Thymus (tissue), 11 donors: Measurements from ENCODE around the gene RIMKLA. TPM values are rescaled to one million over a fixed set of nuclear protein-coding genes. Genes with fewer than 3 reads are reported as not detected.

Experiments
- DNase-seq, 9 donors: peaks; one replicate each; pipeline ENCODE4 v3.0.0-alpha.2; 2013; ENCODE audit warnings: low spot score in 9 of 9, low read depth in 6 of 9, missing footprints in 1 of 9
- H3K27ac ChIP-seq, 2 donors: one replicate each; pipeline ENCODE4 v1.5.1; 2013; ENCODE audit warnings: control low read depth in 1 of 2, low read depth in 1 of 2, low read length in 1 of 2, mild to moderate bottlenecking in 1 of 2, moderate library complexity in 1 of 2
- H3K27me3 ChIP-seq, 2 donors: one replicate each; pipeline ENCODE4 v1.5.1; 2013; ENCODE audit warnings: low read length in 1 of 2; ENCODE audit not compliant: control insufficient read depth in 2 of 2, insufficient read depth in 1 of 2
- H3K36me3 ChIP-seq, 2 donors: one replicate each; pipeline ENCODE4 v1.5.1; 2013; ENCODE audit warnings: low read length in 1 of 2, mild to moderate bottlenecking in 1 of 2, moderate library complexity in 1 of 2; ENCODE audit not compliant: control insufficient read depth in 2 of 2, insufficient read depth in 2 of 2
- H3K4me1 ChIP-seq, 2 donors: one replicate each; pipeline ENCODE4 v1.5.1; 2013; ENCODE audit warnings: low read length in 2 of 2; ENCODE audit not compliant: control insufficient read depth in 2 of 2, insufficient read depth in 2 of 2
- H3K4me3 ChIP-seq, 2 donors: one replicate each; pipeline ENCODE4 v1.5.1; 2013; ENCODE audit warnings: low read length in 2 of 2, control low read depth in 1 of 2, mild to moderate bottlenecking in 1 of 2
- H3K9me3 ChIP-seq, 2 donors: one replicate each; pipeline ENCODE4 v1.5.1; 2013; ENCODE audit warnings: low read length in 1 of 2, mild to moderate bottlenecking in 1 of 2; ENCODE audit not compliant: control insufficient read depth in 2 of 2, insufficient read depth in 1 of 2
- WGBS: extraction: QIAGEN DNeasy Blood & Tissue Kit; methylation state at CpG from one replicate; pipeline ENCODE4 v1.1.7; 2013; 5-methylcytosine and 5-hydroxymethylcytosine counted together
- polyA plus RNA-seq: library from polyadenylated mRNA; stranded (reverse); fragments of 200-250 nt; gene quantifications from one replicate; pipeline ENCODE4 v1.2.3, GENCODE V29; 2013
- total RNA-seq: library from RNA; stranded (reverse); fragments of 120-200 nt; gene quantifications from one replicate; pipeline ENCODE4 v1.2.4, GENCODE V29; 2013
- donor health status: healthy.

RIMKLA gene
- total and polyA plus RNA-seq, 2 donors, result 0.14 to 0.19 TPM

- H3K27ac ChIP-seq, result no peak overlapping the region
- peak in 6 of 9 donors; percentile 2 to 31 (median 4) for DNase-seq
Observed at GRCh38 chr1:42420911-42421585, 40.5 kb downstream of the RIMKLA start.

GRCh38 chr1:42422737-42423136 lies 42.1 kb downstream of the RIMKLA start:
- H3K4me1 ChIP-seq, result peaks cover 0 to 4% of the 10 kb centered on the region in 2 donors
- H3K27ac ChIP-seq, result no peak overlapping the region
- H3K27me3 ChIP-seq, result no peaks in the 10 kb centered on the region
- H3K36me3 ChIP-seq, result no peaks in the 10 kb centered on the region
- DNase-seq, result no peak
- no peak overlapping the region for H3K4me3 ChIP-seq
- WGBS, result 90% methylated on average over 9 of the region's 9 CpGs
- no peaks in the 10 kb centered on the region for H3K9me3 ChIP-seq

More at GRCh38 chr1:42420911-42421585, 40.5 kb downstream of the RIMKLA start:
- Histone ChIP-seq H3K36me3 (no peaks in the 10 kb centered on the region), H3K9me3 (no peaks in the 10 kb centered on the region), H3K27me3 (no peaks in the 10 kb centered on the region), H3K4me1 (peaks cover 0 to 4% of the 10 kb centered on the region in 2 donors), H3K4me3 (no peak overlapping the region)
- 58% methylated on average over 10 of the region's 10 CpGs for WGBS

- no peak overlapping the region for H3K4me3 ChIP-seq
- no peak overlapping the region for H3K27ac ChIP-seq
- no peak for DNase-seq
- no peaks in the 10 kb centered on the region for H3K9me3 ChIP-seq
- no peaks in the 10 kb centered on the region for H3K27me3 ChIP-seq
- peaks cover 0 to 4% of the 10 kb centered on the region in 2 donors for H3K4me1 ChIP-seq
- WGBS, result 97% methylated on average over 3 of the region's 3 CpGs
- no peaks in the 10 kb centered on the region for H3K36me3 ChIP-seq
Observed at GRCh38 chr1:42423681-42424080, 43.1 kb downstream of the RIMKLA start.

- H3K4me3 ChIP-seq, result no peak overlapping the region
- DNase-seq, result no peak
- no peaks in the 10 kb centered on the region for H3K36me3 ChIP-seq
- peaks cover 0 to 4% of the 10 kb centered on the region in 2 donors for H3K4me1 ChIP-seq
- no peaks in the 10 kb centered on the region for H3K27me3 ChIP-seq
- H3K27ac ChIP-seq, result no peak overlapping the region
- 95% methylated on average over 4 of the region's 4 CpGs for WGBS
- no peaks in the 10 kb centered on the region for H3K9me3 ChIP-seq
Observed at GRCh38 chr1:42424201-42424600, 43.6 kb downstream of the RIMKLA start.

GRCh38 chr1:42427240-42427639 lies 46.6 kb downstream of the RIMKLA start:
- DNase-seq, result no peak
- no peaks in the 10 kb centered on the region for H3K36me3 ChIP-seq
- no peak overlapping the region for H3K27ac ChIP-seq
- H3K4me3 ChIP-seq, result no peak overlapping the region
- peaks cover 0 to 6% of the 10 kb centered on the region in 2 donors for H3K4me1 ChIP-seq
- 91% methylated on average over 4 of the region's 4 CpGs for WGBS
- no peaks in the 10 kb centered on the region for H3K27me3 ChIP-seq
- no peaks in the 10 kb centered on the region for H3K9me3 ChIP-seq

GRCh38 chr1:42429603-42430002 lies 49.0 kb downstream of the RIMKLA start:
- Histone ChIP-seq H3K27ac (no peak overlapping the region), H3K36me3 (no peaks in the 10 kb centered on the region), H3K9me3 (no peaks in the 10 kb centered on the region), H3K4me3 (no peak overlapping the region), H3K27me3 (no peaks in the 10 kb centered on the region), H3K4me1 (peaks cover 0 to 2% of the 10 kb centered on the region in 2 donors)
- DNase-seq, result no peak
- 83% methylated on average over 1 of the region's 1 CpG for WGBS

- no peak overlapping the region for H3K4me3 ChIP-seq
- H3K27me3 ChIP-seq, result no peaks in the 10 kb centered on the region
- H3K4me1 ChIP-seq, result peaks cover 0 to 2% of the 10 kb centered on the region in 2 donors
- no peaks in the 10 kb centered on the region for H3K9me3 ChIP-seq
- no peak for DNase-seq
- H3K27ac ChIP-seq, result no peak overlapping the region
- no peaks in the 10 kb centered on the region for H3K36me3 ChIP-seq
- 98% methylated on average over 3 of the region's 3 CpGs for WGBS
Observed at GRCh38 chr1:42430286-42431135, 49.9 kb downstream of the RIMKLA start.

- Histone ChIP-seq H3K36me3 (no peaks in the 10 kb centered on the region), H3K4me1 (peaks cover 0 to 2% of the 10 kb centered on the region in 2 donors), H3K27me3 (no peaks in the 10 kb centered on the region), H3K9me3 (no peaks in the 10 kb centered on the region), H3K4me3 (no peak overlapping the region), H3K27ac (no peak overlapping the region)
- DNase-seq, result no peak
- 97% methylated on average over 3 of the region's 3 CpGs for WGBS
Observed at GRCh38 chr1:42431514-42431913, 50.9 kb downstream of the RIMKLA start.

- H3K4me3 ChIP-seq, result no peak overlapping the region
Observed at GRCh38 chr1:42432714-42433113, 52.1 kb downstream of the RIMKLA start.

More at GRCh38 chr1:42432714-42433113, 52.1 kb downstream of the RIMKLA start:
- Histone ChIP-seq H3K9me3 (no peaks in the 10 kb centered on the region), H3K27me3 (no peaks in the 10 kb centered on the region), H3K4me1 (peaks cover 0 to 2% of the 10 kb centered on the region in 2 donors), H3K36me3 (no peaks in the 10 kb centered on the region), H3K27ac (no peak overlapping the region)
- 97% methylated on average over 4 of the region's 4 CpGs for WGBS
- DNase-seq, result no peak
